ENCODE results near the gene VPS41. TPM values are rescaled to one million over a fixed set of nuclear protein-coding genes. Genes with fewer than 3 reads are reported as not detected.
"Not testable (repeated sequence)": the region's sequence is repeated elsewhere in the genome, so short reads cannot be mapped to it uniquely, and the experiment has no call there.

VPS41 gene
- total RNA-seq (2014; rRNA removed; shearing (Covaris generic)), result 36.0 and 96.4 TPM in 2 replicates

DNA sequence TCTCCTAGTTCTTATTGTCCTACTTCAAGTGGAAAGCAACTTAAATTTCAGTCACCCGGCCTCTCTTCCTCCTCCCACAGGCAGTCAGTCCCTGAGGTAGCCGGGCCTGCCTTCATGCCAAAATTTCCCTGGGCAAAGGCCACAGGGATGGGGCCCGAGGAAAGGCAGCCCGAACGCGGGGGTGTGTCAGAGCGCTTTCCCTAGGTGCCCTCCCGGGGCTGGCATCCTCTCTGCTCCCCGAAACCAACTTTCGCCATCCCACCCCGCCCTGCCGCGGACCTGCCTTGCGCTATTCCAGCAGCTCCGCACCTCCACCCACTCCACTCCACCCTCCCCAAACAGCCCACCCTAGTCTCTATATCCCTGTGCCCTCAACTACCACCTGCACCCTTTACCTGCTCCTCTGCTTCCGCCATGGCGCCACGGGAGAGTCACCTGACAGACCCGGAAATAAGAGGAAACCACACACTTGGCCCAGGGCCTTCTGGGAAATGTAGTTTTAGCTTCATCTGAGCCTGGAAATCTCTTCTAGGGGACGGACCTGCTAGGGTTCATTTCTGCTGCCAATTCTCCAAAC lies at the start of gene VPS41:
Gene VPS41, minus strand, starts transcription at position 433 of the 577 bp plus-strand sequence. Its CDS starts 17 bp downstream, at position 416.
- H3K36me3 ChIP-seq, result no peaks in the 10 kb centered on the region
- peak; percentile 53 to 59 for DNase-seq (ENCODE audit: low read depth in 1 of 2, low spot score in 2 of 2)
- no peaks in the 10 kb centered on the region for H3K27me3 ChIP-seq (replicated peaks)
- H3K4me3 ChIP-seq, result peak within 1 kb of the TSS; percentile 57
- H3K27ac ChIP-seq, result no peak within 1 kb of the TSS
- no peaks in the 10 kb centered on the region for H3K9me3 ChIP-seq (replicated peaks)
- H3K4me1 ChIP-seq (replicated peaks), result peaks cover 4% of the 10 kb centered on the region; the same call in 1 of the 2 replicates

GRCh38 chr7:38955892-38956291 lies 46.9 kb upstream of the VPS41 start:
- Histone ChIP-seq H3K9me3 (replicated peaks) (no peaks in the 10 kb centered on the region), H3K27me3 (replicated peaks) (no peaks in the 10 kb centered on the region), H3K4me3 (no peak overlapping the region), H3K27ac (no peak overlapping the region), H3K4me1 (replicated peaks) (no peaks in the 10 kb centered on the region; the same call in 1 of the 2 replicates), H3K36me3 (no peaks in the 10 kb centered on the region)
- DNase-seq (ENCODE audit: low read depth in 1 of 2, low spot score in 2 of 2), result no peak

GRCh38 chr7:38953971-38954370 lies 45.0 kb upstream of the VPS41 start:
- 0 out of 2 replicates have a peak, but pooled peaks cover 4% of the 10 kb centered on the region for H3K4me1 ChIP-seq (replicated peaks)
- no peaks in the 10 kb centered on the region for H3K27me3 ChIP-seq (replicated peaks)
- H3K36me3 ChIP-seq, result no peaks in the 10 kb centered on the region
- H3K27ac ChIP-seq, result no peak overlapping the region
- DNase-seq (ENCODE audit: low read depth in 1 of 2, low spot score in 2 of 2), result no peak
- no peaks in the 10 kb centered on the region for H3K9me3 ChIP-seq (replicated peaks)
- no peak overlapping the region for H3K4me3 ChIP-seq

DNA sequence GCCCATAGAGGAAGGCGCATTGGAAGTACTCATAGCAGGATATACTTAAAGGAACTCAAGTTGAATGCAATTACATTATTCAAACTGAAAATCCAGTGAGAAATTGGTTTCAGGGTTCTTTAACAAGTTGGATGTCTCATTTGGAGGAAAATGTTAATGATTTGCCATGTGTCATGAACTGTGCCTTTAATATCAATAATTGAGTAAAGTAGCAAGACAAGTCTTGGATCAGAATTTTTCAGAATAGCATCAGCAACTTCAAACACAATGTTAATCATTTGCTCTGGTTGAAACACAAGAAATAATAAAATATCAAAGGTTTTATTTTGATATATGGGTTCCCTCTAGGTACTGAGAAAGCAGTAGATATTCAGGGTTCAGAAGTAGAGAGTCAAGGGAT lies 44.2 kb upstream of the VPS41 start:
- 0 out of 2 replicates have a peak, but pooled peaks cover 4% of the 10 kb centered on the region for H3K4me1 ChIP-seq (replicated peaks)
- no peak overlapping the region for H3K4me3 ChIP-seq
- H3K27ac ChIP-seq, result no peak overlapping the region
- H3K36me3 ChIP-seq, result no peaks in the 10 kb centered on the region
- DNase-seq (ENCODE audit: low read depth in 1 of 2, low spot score in 2 of 2), result no peak
- H3K9me3 ChIP-seq (replicated peaks), result no peaks in the 10 kb centered on the region
- no peaks in the 10 kb centered on the region for H3K27me3 ChIP-seq (replicated peaks)

- Histone ChIP-seq H3K27ac (no peak overlapping the region), H3K4me1 (replicated peaks) (0 out of 2 replicates have a peak, but pooled peaks cover 4% of the 10 kb centered on the region), H3K27me3 (replicated peaks) (no peaks in the 10 kb centered on the region), H3K36me3 (no peaks in the 10 kb centered on the region), H3K9me3 (replicated peaks) (no peaks in the 10 kb centered on the region), H3K4me3 (no peak overlapping the region)
- DNase-seq (ENCODE audit: low read depth in 1 of 2, low spot score in 2 of 2), result no peak
These were observed 42.2 kb upstream of the VPS41 start for GRCh38 chr7:38951213-38951612.

- DNase-seq (ENCODE audit: low read depth in 1 of 2, low spot score in 2 of 2), result no peak
- Histone ChIP-seq H3K4me1 (replicated peaks) (peaks cover 4% of the 10 kb centered on the region; the same call in 1 of the 2 replicates), H3K9me3 (replicated peaks) (no peaks in the 10 kb centered on the region), H3K4me3 (no peak overlapping the region), H3K36me3 (no peaks in the 10 kb centered on the region), H3K27ac (no peak overlapping the region), H3K27me3 (replicated peaks) (no peaks in the 10 kb centered on the region)
These were observed 41.3 kb upstream of the VPS41 start for GRCh38 chr7:38950309-38950708.

- not testable (repeated sequence) for H3K27ac ChIP-seq; H3K9me3 ChIP-seq (replicated peaks); H3K36me3 ChIP-seq; H3K27me3 ChIP-seq (replicated peaks); DNase-seq (ENCODE audit: low read depth in 1 of 2, low spot score in 2 of 2); H3K4me3 ChIP-seq
- H3K4me1 ChIP-seq (replicated peaks), result peaks cover 18% of the 10 kb centered on the region
These were observed 38.5 kb upstream of the VPS41 start for GRCh38 chr7:38947541-38947940.

- H3K4me3 ChIP-seq, result no peak overlapping the region
- DNase-seq (ENCODE audit: low read depth in 1 of 2, low spot score in 2 of 2), result peak; percentile 50 to 88
- peak overlapping the region; percentile 77 for H3K27ac ChIP-seq
These were observed 33.5 kb upstream of the VPS41 start for GRCh38 chr7:38942431-38943051.

DNA sequence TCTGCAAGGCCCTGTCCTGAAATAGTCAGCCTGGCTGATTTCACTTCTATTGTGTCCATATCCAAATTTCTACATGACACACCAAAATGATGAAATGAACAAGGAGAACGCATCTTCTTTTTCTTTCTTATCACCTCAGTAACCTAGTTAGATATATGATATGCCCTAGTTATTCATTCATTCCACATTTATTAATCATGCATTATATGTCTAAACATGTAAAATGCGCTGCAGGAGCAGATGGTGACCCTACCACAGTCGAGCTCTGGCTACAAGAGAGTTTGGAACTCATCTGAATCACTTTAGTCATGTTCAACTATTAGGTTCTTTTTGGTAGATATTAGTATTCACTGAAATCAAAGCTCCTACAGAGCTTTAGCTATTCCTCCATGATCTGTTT lies 31.8 kb upstream of the VPS41 start:
- no peak for DNase-seq (ENCODE audit: low read depth in 1 of 2, low spot score in 2 of 2)
- Histone ChIP-seq H3K27ac (no peak overlapping the region), H3K9me3 (replicated peaks) (no peaks in the 10 kb centered on the region), H3K4me3 (no peak overlapping the region), H3K36me3 (no peaks in the 10 kb centered on the region), H3K4me1 (replicated peaks) (peaks cover 46% of the 10 kb centered on the region), H3K27me3 (replicated peaks) (no peaks in the 10 kb centered on the region)

More at GRCh38 chr7:38942431-38943051, 33.5 kb upstream of the VPS41 start:
- H3K27me3 ChIP-seq (replicated peaks), result no peaks in the 10 kb centered on the region
- H3K9me3 ChIP-seq (replicated peaks), result no peaks in the 10 kb centered on the region
- H3K4me1 ChIP-seq (replicated peaks), result peaks cover 46% of the 10 kb centered on the region
- no peaks in the 10 kb centered on the region for H3K36me3 ChIP-seq

GRCh38 chr7:38938589-38938988 lies 29.6 kb upstream of the VPS41 start:
- Histone ChIP-seq H3K4me1 (replicated peaks) (peaks cover 42% of the 10 kb centered on the region), H3K27me3 (replicated peaks) (no peaks in the 10 kb centered on the region), H3K9me3 (replicated peaks) (no peaks in the 10 kb centered on the region), H3K36me3 (no peaks in the 10 kb centered on the region), H3K27ac (peak overlapping the region; percentile 76), H3K4me3 (no peak overlapping the region)
- DNase-seq (ENCODE audit: low read depth in 1 of 2, low spot score in 2 of 2), result peak; percentile 67 to 73

GRCh38 chr7:38938001-38938485 lies 29.1 kb upstream of the VPS41 start:
- H3K27me3 ChIP-seq (replicated peaks), result no peaks in the 10 kb centered on the region
- H3K4me3 ChIP-seq, result no peak overlapping the region
- H3K4me1 ChIP-seq (replicated peaks), result peaks cover 36% of the 10 kb centered on the region
- no peaks in the 10 kb centered on the region for H3K36me3 ChIP-seq
- H3K27ac ChIP-seq, result peak overlapping the region; percentile 76
- H3K9me3 ChIP-seq (replicated peaks), result no peaks in the 10 kb centered on the region
- DNase-seq (ENCODE audit: low read depth in 1 of 2, low spot score in 2 of 2), result no peak

DNA sequence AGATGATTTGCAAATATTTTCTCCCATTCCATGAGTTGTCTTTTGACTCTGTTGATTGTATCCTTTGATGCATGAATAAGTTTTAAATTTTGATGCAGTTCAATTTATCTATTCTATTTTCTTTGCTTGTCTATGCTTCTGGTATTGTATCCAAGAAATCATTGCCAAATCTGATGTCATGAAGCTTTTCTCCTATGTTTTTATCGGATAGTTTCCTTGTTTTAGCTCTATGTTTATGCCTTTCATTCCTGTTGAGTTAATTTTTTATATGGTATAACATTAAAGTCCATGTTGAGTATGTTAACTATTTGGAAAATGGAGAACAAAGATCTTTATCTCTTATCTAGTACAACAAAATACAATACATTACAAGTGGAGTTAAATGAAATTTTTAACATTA lies 27.6 kb upstream of the VPS41 start:
- no peaks in the 10 kb centered on the region for H3K27me3 ChIP-seq (replicated peaks)
- peaks cover 30% of the 10 kb centered on the region for H3K4me1 ChIP-seq (replicated peaks)
- H3K9me3 ChIP-seq (replicated peaks), result no peaks in the 10 kb centered on the region
- DNase-seq (ENCODE audit: low read depth in 1 of 2, low spot score in 2 of 2), result no peak
- no peak overlapping the region for H3K27ac ChIP-seq
- no peak overlapping the region for H3K4me3 ChIP-seq
- no peaks in the 10 kb centered on the region for H3K36me3 ChIP-seq

- Histone ChIP-seq H3K4me3 (no peak overlapping the region), H3K4me1 (replicated peaks) (peaks cover 39% of the 10 kb centered on the region), H3K36me3 (no peaks in the 10 kb centered on the region), H3K27me3 (replicated peaks) (no peaks in the 10 kb centered on the region), H3K9me3 (replicated peaks) (no peaks in the 10 kb centered on the region), H3K27ac (no peak overlapping the region)
- no peak for DNase-seq (ENCODE audit: low read depth in 1 of 2, low spot score in 2 of 2)
These were observed 25.5 kb upstream of the VPS41 start for GRCh38 chr7:38934536-38934935.

DNA sequence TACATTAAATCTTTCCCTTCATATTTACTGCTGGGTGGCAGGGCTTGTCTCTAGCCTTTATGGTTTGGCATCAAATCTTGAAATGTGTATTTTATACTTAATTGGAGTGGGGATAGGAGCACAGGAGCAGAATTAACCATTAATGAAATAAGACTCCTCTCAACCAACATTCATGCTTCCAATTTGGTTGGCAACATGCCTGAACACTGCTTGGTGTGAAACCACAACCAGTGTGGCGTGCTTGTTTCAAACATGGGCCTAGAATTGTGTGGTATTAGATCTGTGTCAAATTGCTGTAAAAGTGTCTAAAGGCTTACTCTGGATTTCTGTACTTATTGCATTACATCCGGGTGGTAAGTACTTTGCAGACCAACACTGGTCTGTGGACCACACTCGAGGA lies 25.1 kb upstream of the VPS41 start:
- no peak for DNase-seq (ENCODE audit: low read depth in 1 of 2, low spot score in 2 of 2)
- Histone ChIP-seq H3K9me3 (replicated peaks) (no peaks in the 10 kb centered on the region), H3K27me3 (replicated peaks) (no peaks in the 10 kb centered on the region), H3K4me3 (no peak overlapping the region), H3K36me3 (no peaks in the 10 kb centered on the region), H3K4me1 (replicated peaks) (peaks cover 39% of the 10 kb centered on the region), H3K27ac (no peak overlapping the region)

Data from SJSA1 (cell line).